OCI-LY1 (cell line): ENCODE results near the gene SPHK2.
A peak's percentile ranks its signal among the peaks of the same experiment; 100 is the strongest.

ENCODE experiments used
- H2AFZ ChIP-seq: fragments of 200-600 bp; sonication (generic), shearing (Covaris generic); 2 replicates; pipeline ENCODE4 v1.6.0; 2014; ENCODE audit warnings: antibody characterized with exemption, mild to moderate bottlenecking, low read length
- H3F3A ChIP-seq: fragments of 200-600 bp; sonication (generic), shearing (Covaris generic); 2 replicates; pipeline ENCODE4 v1.6.0; 2014; ENCODE audit warnings: mild to moderate bottlenecking, antibody characterized with exemption, low read length, moderate library complexity; ENCODE audit not compliant: insufficient read depth
- H3K27ac ChIP-seq: fragments of 200-600 bp; sonication (generic); 2 replicates; pipeline ENCODE4 v1.5.1; 2014; ENCODE audit warnings: low read length, mixed run types, mild to moderate bottlenecking, low read depth; ENCODE audit not compliant: poor library complexity, severe bottlenecking
- H3K27me3 ChIP-seq: fragments of 200-600 bp; sonication (generic); 2 replicates; pipeline ENCODE4 v1.6.0; 2014; ENCODE audit warnings: antibody characterized with exemption, mild to moderate bottlenecking, low read length, moderate library complexity; ENCODE audit not compliant: insufficient read depth
- H3K36me3 ChIP-seq: fragments of 200-600 bp; sonication (generic); 2 replicates; pipeline ENCODE4 v1.6.1; 2014; ENCODE audit warnings: mild to moderate bottlenecking, antibody characterized with exemption, low read length, moderate library complexity, mixed read lengths; ENCODE audit not compliant: insufficient read depth
- H3K4me1 ChIP-seq: fragments of 200-600 bp; sonication (generic); 2 replicates; pipeline ENCODE4 v1.5.1; 2014; ENCODE audit warnings: mild to moderate bottlenecking, low read length, moderate library complexity; ENCODE audit not compliant: insufficient read depth, severe bottlenecking
- H3K4me2 ChIP-seq: fragments of 200-600 bp; sonication (generic), shearing (Covaris generic); 2 replicates; pipeline ENCODE4 v1.6.1; 2014; ENCODE audit warnings: low read length
- H3K4me3 ChIP-seq: fragments of 200-600 bp; sonication (generic); 2 replicates; pipeline ENCODE4 v1.5.1; 2014; ENCODE audit warnings: low read length, low read depth, mild to moderate bottlenecking, mixed read lengths; ENCODE audit not compliant: poor library complexity, severe bottlenecking
- H3K79me2 ChIP-seq: fragments of 200-600 bp; shearing (Covaris generic); 2 replicates; pipeline ENCODE4 v1.6.1; 2016; ENCODE audit warnings: mixed run types, low read length, mixed read lengths; ENCODE audit not compliant: insufficient read depth
- H3K9ac ChIP-seq: fragments of 200-600 bp; sonication (generic), shearing (Covaris generic); 2 replicates; pipeline ENCODE4 v1.6.1; 2014; ENCODE audit warnings: mild to moderate bottlenecking, low read length, mixed read lengths
- H3K9me2 ChIP-seq: fragments of 200-600 bp; sonication (generic), shearing (Covaris generic); 2 replicates; pipeline ENCODE4 v1.6.1; 2014; ENCODE audit warnings: low read depth, mild to moderate bottlenecking, low read length, mixed read lengths
- H3K9me3 ChIP-seq: fragments of 200-600 bp; shearing (Covaris generic); 2 replicates; pipeline ENCODE4 v1.6.1; 2014; ENCODE audit warnings: low read length, mixed read lengths
- H4K20me1 ChIP-seq: fragments of 200-600 bp; sonication (generic), shearing (Covaris generic); 2 replicates; pipeline ENCODE4 v1.6.0; 2016; ENCODE audit warnings: mild to moderate bottlenecking, low read length; ENCODE audit not compliant: insufficient read depth
- EZH2 ChIP-seq: fragments of 200-600 bp; sonication (generic), shearing (Covaris generic); IDR thresholded peaks from 2 replicates; pipeline ENCODE4 v1.8.0; 2017; ENCODE audit warnings: borderline replicate concordance, mixed run types, mild to moderate bottlenecking, antibody characterized with exemption, low read length, moderate library complexity, mixed read lengths
- TF ChIP-seq, protein P1 (sequence below): fragments of 200-600 bp; sonication (generic), shearing (Covaris generic); IDR thresholded peaks from 2 replicates; pipeline ENCODE4 v1.5.1; 2017; ENCODE audit warnings: mild to moderate bottlenecking, antibody characterized with exemption, low read length, moderate library complexity, mixed read lengths

The SPHK2 gene

GRCh38 chr19:48674216-48674809 is 55.0 kb downstream of the SPHK2 start:
- Histone ChIP-seq H3K4me2 (no peak overlapping the region), H3K27me3 (0 out of 2 replicates have a peak, but pooled peaks cover 5% of the 10 kb centered on the region), H3K79me2 (no peaks in the 10 kb centered on the region), H3K9me2 (no peaks in the 10 kb centered on the region), H4K20me1 (no peaks in the 10 kb centered on the region), H3K9me3 (no peaks in the 10 kb centered on the region), H2AFZ (no peak overlapping the region), H3K9ac (no peak overlapping the region), H3F3A (no peaks in the 10 kb centered on the region), H3K27ac (no peak overlapping the region), H3K4me3 (no peak overlapping the region), H3K4me1 (peaks cover 6% of the 10 kb centered on the region), H3K36me3 (no peaks in the 10 kb centered on the region)
- TF ChIP-seq EZH2: no peak
- TF ChIP-seq, protein P1, sequence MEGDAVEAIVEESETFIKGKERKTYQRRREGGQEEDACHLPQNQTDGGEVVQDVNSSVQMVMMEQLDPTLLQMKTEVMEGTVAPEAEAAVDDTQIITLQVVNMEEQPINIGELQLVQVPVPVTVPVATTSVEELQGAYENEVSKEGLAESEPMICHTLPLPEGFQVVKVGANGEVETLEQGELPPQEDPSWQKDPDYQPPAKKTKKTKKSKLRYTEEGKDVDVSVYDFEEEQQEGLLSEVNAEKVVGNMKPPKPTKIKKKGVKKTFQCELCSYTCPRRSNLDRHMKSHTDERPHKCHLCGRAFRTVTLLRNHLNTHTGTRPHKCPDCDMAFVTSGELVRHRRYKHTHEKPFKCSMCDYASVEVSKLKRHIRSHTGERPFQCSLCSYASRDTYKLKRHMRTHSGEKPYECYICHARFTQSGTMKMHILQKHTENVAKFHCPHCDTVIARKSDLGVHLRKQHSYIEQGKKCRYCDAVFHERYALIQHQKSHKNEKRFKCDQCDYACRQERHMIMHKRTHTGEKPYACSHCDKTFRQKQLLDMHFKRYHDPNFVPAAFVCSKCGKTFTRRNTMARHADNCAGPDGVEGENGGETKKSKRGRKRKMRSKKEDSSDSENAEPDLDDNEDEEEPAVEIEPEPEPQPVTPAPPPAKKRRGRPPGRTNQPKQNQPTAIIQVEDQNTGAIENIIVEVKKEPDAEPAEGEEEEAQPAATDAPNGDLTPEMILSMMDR: no peak

- H3K9me2 ChIP-seq: no peaks in the 10 kb centered on the region
- H3K27me3 ChIP-seq: 0 out of 2 replicates have a peak, but pooled peaks cover 5% of the 10 kb centered on the region
- no peak overlapping the region for H2AFZ ChIP-seq
- no peak overlapping the region for H3K27ac ChIP-seq
- no peak overlapping the region for H3K9ac ChIP-seq
- H3K4me2 ChIP-seq: no peak overlapping the region
- H3K4me1 ChIP-seq: peaks cover 6% of the 10 kb centered on the region
- H3K4me3 ChIP-seq: no peak overlapping the region
- H4K20me1 ChIP-seq: no peaks in the 10 kb centered on the region
- TF ChIP-seq EZH2: no peak
- TF ChIP-seq, protein P1: peak; percentile 83
- no peaks in the 10 kb centered on the region for H3F3A ChIP-seq
- H3K36me3 ChIP-seq: no peaks in the 10 kb centered on the region
- H3K79me2 ChIP-seq: no peaks in the 10 kb centered on the region
- no peaks in the 10 kb centered on the region for H3K9me3 ChIP-seq
Measured at GRCh38 chr19:48674921-48675824, 55.9 kb downstream of the SPHK2 start.

GRCh38 chr19:48676487-48676886 is 57.2 kb downstream of the SPHK2 start:
- Histone ChIP-seq H3K79me2 (no peaks in the 10 kb centered on the region), H4K20me1 (no peaks in the 10 kb centered on the region), H3F3A (no peaks in the 10 kb centered on the region), H3K36me3 (no peaks in the 10 kb centered on the region), H3K9me2 (no peaks in the 10 kb centered on the region), H2AFZ (no peak overlapping the region), H3K27me3 (0 out of 2 replicates have a peak, but pooled peaks cover 5% of the 10 kb centered on the region), H3K27ac (no peak overlapping the region), H3K4me3 (no peak overlapping the region), H3K9me3 (no peaks in the 10 kb centered on the region), H3K9ac (no peak overlapping the region), H3K4me2 (no peak overlapping the region), H3K4me1 (peaks cover 6% of the 10 kb centered on the region)
- TF ChIP-seq EZH2: no peak
- TF ChIP-seq, protein P1: no peak
